HG03565 (cell line): ENCODE data around the gene ZDHHC19.

Source experiments
- ATAC-seq: cut with Tn5 transposase; IDR thresholded peaks from one replicate; pipeline ENCODE4 v1.9.1; 2021; ENCODE audit warnings: mild to moderate bottlenecking, moderate library complexity; ENCODE audit not compliant: unreplicated experiment

The ZDHHC19 gene

GRCh38 chr3:196150481-196150880 is 60.7 kb downstream of the ZDHHC19 start:
- ATAC-seq: no peak

DNA sequence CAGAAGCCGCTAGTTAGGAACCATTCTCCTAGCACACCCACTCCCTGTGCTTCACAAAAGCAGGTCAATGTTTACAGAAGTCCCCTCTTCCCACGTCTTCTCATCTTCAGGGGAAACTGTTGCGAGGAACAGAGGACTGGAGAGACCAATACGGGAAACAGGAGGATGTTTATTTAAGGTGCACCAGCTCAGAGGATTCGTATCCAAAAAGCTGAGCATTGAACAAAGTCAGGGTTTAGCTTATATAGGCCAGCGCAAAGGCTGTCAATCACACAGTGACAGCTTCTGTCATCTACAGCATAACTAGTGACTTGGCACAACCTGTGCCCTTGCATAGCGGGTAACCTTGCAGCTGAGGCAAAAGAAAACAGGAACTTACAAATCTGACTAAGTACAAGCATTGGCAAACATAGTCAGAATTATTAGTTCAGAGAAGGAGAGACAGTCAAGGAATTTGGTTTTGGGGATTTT is 61.3 kb downstream of the ZDHHC19 start:
- no peak for ATAC-seq

- ATAC-seq: no peak
These were observed 61.8 kb downstream of the ZDHHC19 start for GRCh38 chr3:196149375-196149774.
